Gastroesophageal sphincter (tissue), 3 donors: ENCODE measurements around the gene OBSCN.

Source experiments
- CTCF ChIP-seq, 4 experiments: fragments of 200-600 bp in 2 of 4; fragments of 450-650 bp in 2 of 4; sonication (generic) in 1 of 4; IDR thresholded peaks; one replicate each; pipeline ENCODE4 v1.5.1; 2017 to 2019; ENCODE audit warnings: antibody characterized with exemption in 4 of 4, mild to moderate bottlenecking in 2 of 4, moderate library complexity in 2 of 4
- EP300 ChIP-seq: sonication (generic); formaldehyde crosslinking; IDR thresholded peaks from one replicate; pipeline ENCODE4 v1.6.1; 2017; ENCODE audit warnings: antibody characterized with exemption, mild to moderate bottlenecking
- POLR2AphosphoS5 ChIP-seq: sonication (generic); formaldehyde crosslinking; IDR thresholded peaks from one replicate; pipeline ENCODE4 v1.6.1; 2017; ENCODE audit warnings: antibody characterized with exemption

GRCh38 chr1:228401782-228402640 lies 194.2 kb downstream of the OBSCN start:
- no peak for TF ChIP-seq EP300
- TF ChIP-seq POLR2AphosphoS5: no peak
- no peak for TF ChIP-seq CTCF (IDR thresholded peaks at IDR 0.05)
